Activated CD4-positive, alpha-beta T cell treated with anti-CD3 and anti-CD28 coated beads for 24 hours (primary cell): ENCODE data around the gene TEX14.

ENCODE experiments used
- DNase-seq, 2 donors: peaks; one replicate each; pipeline ENCODE4 v3.0.0-alpha.2; 2020; ENCODE audit warnings: low read depth in 2 of 2

TEX14 gene

GRCh38 chr17:58648236-58648635, 43.6 kb downstream of the TEX14 start:
- no peak for DNase-seq

- DNase-seq: no peak
Observed at GRCh38 chr17:58643147-58643546, 48.7 kb downstream of the TEX14 start.

GRCh38 chr17:58641887-58642311, 49.9 kb downstream of the TEX14 start:
- no peak for DNase-seq

- no peak for DNase-seq
Observed at GRCh38 chr17:58640202-58640601, 51.6 kb downstream of the TEX14 start.

- DNase-seq: no peak
Observed at GRCh38 chr17:58639681-58640080, 52.2 kb downstream of the TEX14 start.

- DNase-seq: no peak
Observed at GRCh38 chr17:58637011-58637570, 54.8 kb downstream of the TEX14 start.

GRCh38 chr17:58632324-58633314, 59.2 kb downstream of the TEX14 start:
- no peak for DNase-seq

- DNase-seq: peak; percentile 83 to 93
Observed at GRCh38 chr17:58631523-58632323, 60.1 kb downstream of the TEX14 start.

- peak; percentile 4 to 12 for DNase-seq
Observed at GRCh38 chr17:58630883-58631522, 60.8 kb downstream of the TEX14 start.

- DNase-seq: no peak
Observed at GRCh38 chr17:58626905-58627304, 64.9 kb downstream of the TEX14 start.

- DNase-seq: no peak
Observed at GRCh38 chr17:58624751-58625150, 67.1 kb downstream of the TEX14 start.

GRCh38 chr17:58621174-58621573, 70.7 kb downstream of the TEX14 start:
- DNase-seq: no peak

GRCh38 chr17:58618336-58618735, 73.5 kb downstream of the TEX14 start:
- DNase-seq: no peak

GRCh38 chr17:58617563-58617962, 74.3 kb downstream of the TEX14 start:
- no peak for DNase-seq

- no peak for DNase-seq
Observed at GRCh38 chr17:58615768-58616659, 75.8 kb downstream of the TEX14 start.

GRCh38 chr17:58614859-58615459, 76.9 kb downstream of the TEX14 start:
- DNase-seq: no peak

- DNase-seq: no peak
Observed at GRCh38 chr17:58611331-58611730, 80.5 kb downstream of the TEX14 start.

GRCh38 chr17:58606934-58607333, 84.9 kb downstream of the TEX14 start:
- no peak for DNase-seq

GRCh38 chr17:58605986-58606385, 85.9 kb downstream of the TEX14 start:
- no peak for DNase-seq

GRCh38 chr17:58605470-58605869, 86.4 kb downstream of the TEX14 start:
- DNase-seq: no peak
